CD14-positive monocyte (primary cell): Measurements from ENCODE around the gene FN1. TPM values are rescaled to one million over a fixed set of nuclear protein-coding genes. Genes with fewer than 3 reads are reported as not detected.

Source experiments
- DNase-seq, 3 donors: peaks; one replicate each; pipeline ENCODE4 v3.0.0-alpha.2; 2011 to 2022
- H2AFZ ChIP-seq: 2 replicates; pipeline ENCODE4 v1.6.0; 2012; ENCODE audit warnings: mild to moderate bottlenecking, low read depth, low read length, inconsistent platforms; ENCODE audit not compliant: insufficient read depth, poor library complexity, severe bottlenecking
- H3K27ac ChIP-seq, 2 donors: 1 replicate in 1 of 2; 2 replicates in 1 of 2; pipeline ENCODE4 v1.5.1; 2012 to 2013; ENCODE audit warnings: low read length in 2 of 2, control low read depth in 1 of 2, inconsistent platforms in 1 of 2, low read depth in 1 of 2, mild to moderate bottlenecking in 1 of 2
- H3K27me3 ChIP-seq, 2 donors: one replicate each; pipeline versions ENCODE4 v1.6.0 to v1.6.1; 2011 to 2013; ENCODE audit warnings: low read length in 2 of 2; ENCODE audit not compliant: control insufficient read depth in 2 of 2, insufficient read depth in 2 of 2
- H3K36me3 ChIP-seq, 2 donors: replicated peaks in 1 of 2; 1 replicate in 1 of 2; 2 replicates in 1 of 2; pipeline versions ENCODE4 v1.5.1 to v1.6.1; 2012 to 2013; ENCODE audit warnings: low read length in 2 of 2, control low read depth in 1 of 2, inconsistent platforms in 1 of 2, mild to moderate bottlenecking in 1 of 2; ENCODE audit not compliant: insufficient read depth in 2 of 2, control insufficient read depth in 1 of 2
- H3K4me1 ChIP-seq, 2 donors: 1 replicate in 1 of 2; 2 replicates in 1 of 2; pipeline versions ENCODE4 v1.5.1 to v1.6.1; 2012 to 2013; ENCODE audit warnings: low read length in 2 of 2, control low read depth in 1 of 2, inconsistent platforms in 1 of 2, mild to moderate bottlenecking in 1 of 2, moderate library complexity in 1 of 2; ENCODE audit not compliant: insufficient read depth in 2 of 2, control insufficient read depth in 1 of 2
- H3K4me2 ChIP-seq: replicated peaks from 2 replicates; pipeline ENCODE3; 2012; ENCODE audit warnings: low read length, moderate library complexity, mild to moderate bottlenecking; ENCODE audit not compliant: poor library complexity, severe bottlenecking; ENCODE audit errors: extremely low read depth
- H3K4me3 ChIP-seq, 3 experiments: fragments of 200-600 bp in 1 of 3; sonication (generic) in 1 of 3; replicated peaks in 1 of 3; 1 replicate in 2 of 3; 2 replicates in 1 of 3; pipeline ENCODE4 v1.5.1; 2011 to 2013; ENCODE audit warnings: low read length in 3 of 3, mild to moderate bottlenecking in 3 of 3, control low read depth in 2 of 3, low read depth in 2 of 3, inconsistent platforms in 1 of 3, moderate library complexity in 1 of 3
- H3K79me2 ChIP-seq: 2 replicates; pipeline ENCODE4 v1.6.0; 2012; ENCODE audit warnings: mild to moderate bottlenecking, control low read depth, inconsistent platforms, low read length, moderate library complexity; ENCODE audit not compliant: insufficient read depth
- H3K9ac ChIP-seq: 2 replicates; pipeline ENCODE4 v1.6.0; 2017; ENCODE audit warnings: low read length, mild to moderate bottlenecking; ENCODE audit not compliant: insufficient read depth, poor library complexity, severe bottlenecking
- H3K9me3 ChIP-seq, 2 donors: replicated peaks in 1 of 2; 1 replicate in 1 of 2; 2 replicates in 1 of 2; pipeline versions ENCODE4 v1.5.1 to v1.6.1; 2012 to 2013; ENCODE audit warnings: low read length in 2 of 2, control low read depth in 1 of 2; ENCODE audit not compliant: control insufficient read depth in 1 of 2, insufficient read depth in 1 of 2
- H4K20me1 ChIP-seq: 2 replicates; pipeline ENCODE4 v1.6.0; 2012; ENCODE audit warnings: mild to moderate bottlenecking, low read length, control low read depth, moderate library complexity; ENCODE audit not compliant: insufficient read depth
- H3K27ac Mint-ChIP-seq, 7 donors: one replicate each; pipeline ENCODE4 v1.8.0; 2020; ENCODE audit warnings: mild to moderate bottlenecking in 7 of 7, mixed read lengths in 7 of 7, moderate library complexity in 6 of 7, inconsistent platforms in 2 of 7
- H3K27me3 Mint-ChIP-seq, 3 donors: one replicate each; pipeline ENCODE4 v1.8.0; 2021 to 2022; ENCODE audit warnings: low read depth in 3 of 3, mild to moderate bottlenecking in 3 of 3, mixed read lengths in 3 of 3, moderate library complexity in 3 of 3, inconsistent platforms in 1 of 3
- H3K36me3 Mint-ChIP-seq, 2 donors: one replicate each; pipeline ENCODE4 v1.8.0; 2020; ENCODE audit warnings: mixed read lengths in 2 of 2, inconsistent platforms in 1 of 2, mild to moderate bottlenecking in 1 of 2
- H3K4me1 Mint-ChIP-seq: one replicate; pipeline ENCODE4 v1.8.0; 2020; ENCODE audit warnings: mild to moderate bottlenecking, mixed read lengths
- H3K4me3 Mint-ChIP-seq, 2 donors: one replicate each; pipeline ENCODE4 v1.8.0; 2020; ENCODE audit warnings: mild to moderate bottlenecking in 2 of 2, mixed read lengths in 2 of 2, moderate library complexity in 1 of 2
- H3K9me3 Mint-ChIP-seq, 7 donors: one replicate each; pipeline ENCODE4 v1.8.0; 2020 to 2022; ENCODE audit warnings: mixed read lengths in 7 of 7, mild to moderate bottlenecking in 6 of 7, moderate library complexity in 6 of 7, inconsistent platforms in 2 of 7
- WGBS: methylation state at CpG from one replicate; pipeline ENCODE4 v1.1.5; 2013; ENCODE audit warnings: missing lambda C conversion rate; ENCODE audit not compliant: insufficient coverage; 5-methylcytosine and 5-hydroxymethylcytosine counted together
- intact Hi-C, 2 donors: fragments of 100-400 bp; cut with micrococcal nuclease; formaldehyde crosslinking; loops; one replicate each; pipeline versions ENCODE4 v1.15.0 to v1.15.1; 2023
- polyA plus RNA-seq, 3 donors: library from polyadenylated mRNA; depleted of rRNA in 1 of 3; unstranded in 2 of 3; stranded (reverse) in 1 of 3; fragments of 300-500 nt in 2 of 3; fragments of >200 nt in 1 of 3; fragmentation: Illumina TruSeq in 2 of 3; gene quantifications; 1 replicate in 2 of 3; 2 replicates in 1 of 3; pipeline ENCODE4 v1.2.3, GENCODE V29; 2012 to 2021
- TF ChIP-seq, protein P1 (sequence below): fragments of 200-600 bp; IDR thresholded peaks from one replicate; pipeline ENCODE4 v1.8.0; 2022; ENCODE audit warnings: antibody characterized with exemption, mild to moderate bottlenecking

FN1 gene
- polyA plus RNA-seq, 3 donors: 0.21 to 0.72 (median 0.23) TPM

DNA sequence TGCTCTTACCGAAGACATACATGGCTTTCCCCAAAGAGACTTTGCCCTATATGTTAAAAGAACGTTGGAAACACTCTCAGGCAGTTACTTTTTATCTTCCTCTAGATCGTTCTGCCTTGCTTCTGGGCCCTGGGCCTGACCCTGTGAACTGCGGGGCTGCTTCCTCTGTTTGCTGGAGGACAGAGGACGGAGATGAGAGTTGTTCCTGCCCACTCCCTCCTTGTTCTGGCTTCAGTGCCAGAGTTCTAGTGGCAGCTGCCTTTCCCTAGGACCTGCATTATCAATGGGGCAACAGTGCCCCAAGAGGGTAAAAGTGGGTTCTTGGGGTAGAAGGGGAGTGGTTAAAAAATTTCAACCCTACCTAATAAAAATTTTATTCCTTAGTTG lies 6.5 kb upstream of the FN1 start:
- no peaks in the 10 kb centered on the region for H3K36me3 ChIP-seq
- peaks cover 37 to 43% of the 10 kb centered on the region in 2 donors for H3K27me3 ChIP-seq
- TF ChIP-seq, protein P1, sequence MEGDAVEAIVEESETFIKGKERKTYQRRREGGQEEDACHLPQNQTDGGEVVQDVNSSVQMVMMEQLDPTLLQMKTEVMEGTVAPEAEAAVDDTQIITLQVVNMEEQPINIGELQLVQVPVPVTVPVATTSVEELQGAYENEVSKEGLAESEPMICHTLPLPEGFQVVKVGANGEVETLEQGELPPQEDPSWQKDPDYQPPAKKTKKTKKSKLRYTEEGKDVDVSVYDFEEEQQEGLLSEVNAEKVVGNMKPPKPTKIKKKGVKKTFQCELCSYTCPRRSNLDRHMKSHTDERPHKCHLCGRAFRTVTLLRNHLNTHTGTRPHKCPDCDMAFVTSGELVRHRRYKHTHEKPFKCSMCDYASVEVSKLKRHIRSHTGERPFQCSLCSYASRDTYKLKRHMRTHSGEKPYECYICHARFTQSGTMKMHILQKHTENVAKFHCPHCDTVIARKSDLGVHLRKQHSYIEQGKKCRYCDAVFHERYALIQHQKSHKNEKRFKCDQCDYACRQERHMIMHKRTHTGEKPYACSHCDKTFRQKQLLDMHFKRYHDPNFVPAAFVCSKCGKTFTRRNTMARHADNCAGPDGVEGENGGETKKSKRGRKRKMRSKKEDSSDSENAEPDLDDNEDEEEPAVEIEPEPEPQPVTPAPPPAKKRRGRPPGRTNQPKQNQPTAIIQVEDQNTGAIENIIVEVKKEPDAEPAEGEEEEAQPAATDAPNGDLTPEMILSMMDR: no peak
- Mint-ChIP-seq H3K9me3 (no peaks in the 10 kb centered on the region), H3K27ac (no peak overlapping the region), H3K4me3 (no peak overlapping the region), H3K4me1 (no peaks in the 10 kb centered on the region), H3K36me3 (peaks cover 0 to 2% of the 10 kb centered on the region in 2 donors), H3K27me3 (peaks cover 40 to 50% (median 40%) of the 10 kb centered on the region in 3 donors)
- no peak overlapping the region for H2AFZ ChIP-seq
- H3K79me2 ChIP-seq: no peaks in the 10 kb centered on the region
- H4K20me1 ChIP-seq: no peaks in the 10 kb centered on the region
- H3K4me1 ChIP-seq: no peaks in the 10 kb centered on the region
- H3K9ac ChIP-seq: no peak overlapping the region
- H3K4me2 ChIP-seq: no peak overlapping the region
- 49% methylated on average over 5 of the region's 5 CpGs for WGBS
- no peak for DNase-seq
- intact Hi-C loops: no loop called here
- H3K27ac ChIP-seq: no peak overlapping the region
- H3K9me3 ChIP-seq: no peaks in the 10 kb centered on the region
- no peak overlapping the region for H3K4me3 ChIP-seq

- Histone ChIP-seq H3K9me3 (no peaks in the 10 kb centered on the region), H3K4me3 (no peak overlapping the region), H2AFZ (no peak overlapping the region), H3K27ac (no peak overlapping the region), H3K4me1 (peaks cover 3% of the 10 kb centered on the region in 2 donors), H3K27me3 (peaks cover 38 to 49% of the 10 kb centered on the region in 2 donors), H3K9ac (no peak overlapping the region), H3K79me2 (no peaks in the 10 kb centered on the region), H3K4me2 (no peak overlapping the region), H4K20me1 (no peaks in the 10 kb centered on the region), H3K36me3 (no peaks in the 10 kb centered on the region)
- intact Hi-C loops: no loop called here
- TF ChIP-seq, protein P1: no peak
- Mint-ChIP-seq H3K9me3 (peaks cover 0 to 4% (median 0%) of the 10 kb centered on the region in 7 donors), H3K4me3 (no peak overlapping the region), H3K4me1 (peaks cover 4% of the 10 kb centered on the region), H3K27me3 (peaks cover 42 to 53% (median 45%) of the 10 kb centered on the region in 3 donors), H3K27ac (no peak overlapping the region), H3K36me3 (peaks cover under 1 to 2% of the 10 kb centered on the region in 2 donors)
- WGBS: 100% methylated on average over 1 of the region's 6 CpGs
- DNase-seq: no peak
Measured at GRCh38 chr2:215441560-215442400, 5.9 kb upstream of the FN1 start.
